ENCODE data around the gene MPST. TPM values are rescaled to one million over a fixed set of nuclear protein-coding genes. Genes with fewer than 3 reads are reported as not detected.

MPST gene
- total RNA-seq, 4 donors from 2014 or later = 128 to 498 (median 394) TPM

- H3K4me1 ChIP-seq = peaks cover 3 to 58% (median 12%) of the 10 kb centered on the region in 4 donors
- DNase-seq = peak in 2 of 3 donors; percentile 66 to 80
- peak; percentile 24 to 83 for TF ChIP-seq POLR2A (IDR thresholded peaks at IDR 0.05)
- no peak for TF ChIP-seq CTCF (IDR thresholded peaks at IDR 0.05)
- H3K27me3 ChIP-seq = no peaks in the 10 kb centered on the region
- peak overlapping the region in 2 of 4 donors; percentile 69 to 98 for H3K4me3 ChIP-seq
- peaks cover 0 to 7% (median 0%) of the 10 kb centered on the region in 3 donors for H3K36me3 ChIP-seq
- peak overlapping the region in 3 of 4 donors; percentile 94 to 99 (median 95) for H3K27ac ChIP-seq
- no peaks in the 10 kb centered on the region for H3K9me3 ChIP-seq
Measured at GRCh38 chr22:37021041-37021440, 1.5 kb downstream of the MPST start.

- TF ChIP-seq CTCF (IDR thresholded peaks at IDR 0.05) (peak; percentile 50 to 75 (median 69)), POLR2A (IDR thresholded peaks at IDR 0.05) (no peak)
- H3K36me3 ChIP-seq = peaks cover 0 to 15% (median 0%) of the 10 kb centered on the region in 3 donors
- no peaks in the 10 kb centered on the region for H3K9me3 ChIP-seq
- H3K4me3 ChIP-seq = peak overlapping the region in 1 of 4 donors; percentile 12
- peak overlapping the region in 3 of 4 donors; percentile 94 to 99 (median 95) for H3K27ac ChIP-seq
- DNase-seq = peak; percentile 56 to 84 (median 77)
- H3K4me1 ChIP-seq = peaks cover 0 to 60% (median 12%) of the 10 kb centered on the region in 4 donors
- H3K27me3 ChIP-seq = no peaks in the 10 kb centered on the region
Measured at GRCh38 chr22:37021710-37022482, 2.4 kb downstream of the MPST start.

GRCh38 chr22:37022483-37023337 lies 3.2 kb downstream of the MPST start:
- peak in 1 of 3 donors; percentile 58 for DNase-seq
- peaks cover 0 to 23% (median 0%) of the 10 kb centered on the region in 3 donors for H3K36me3 ChIP-seq
- peaks cover 0 to 60% (median 12%) of the 10 kb centered on the region in 4 donors for H3K4me1 ChIP-seq
- H3K27ac ChIP-seq = peak overlapping the region in 3 of 4 donors; percentile 94 to 99 (median 95)
- H3K4me3 ChIP-seq = peak overlapping the region in 1 of 4 donors; percentile 25
- no peaks in the 10 kb centered on the region for H3K9me3 ChIP-seq
- no peaks in the 10 kb centered on the region for H3K27me3 ChIP-seq
- TF ChIP-seq POLR2A (IDR thresholded peaks at IDR 0.05) (peak in 1 of 2 donors; percentile 25), CTCF (IDR thresholded peaks at IDR 0.05) (peak in 1 of 6 experiments; percentile 3)

GRCh38 chr22:37023743-37024338 lies 4.3 kb downstream of the MPST start:
- peak in 2 of 3 donors; percentile 93 to 94 for DNase-seq
- TF ChIP-seq POLR2A (IDR thresholded peaks at IDR 0.05) = peak; percentile 37 to 57
- peak in 1 of 6 experiments; percentile 15 for TF ChIP-seq CTCF (IDR thresholded peaks at IDR 0.05)
- Histone ChIP-seq H3K9me3 (no peaks in the 10 kb centered on the region), H3K27me3 (no peaks in the 10 kb centered on the region), H3K36me3 (peaks cover 0 to 35% (median 0%) of the 10 kb centered on the region in 3 donors), H3K4me3 (peak overlapping the region in 2 of 4 donors; percentile 55 to 57), H3K4me1 (peaks cover 0 to 58% (median 5%) of the 10 kb centered on the region in 4 donors), H3K27ac (peak overlapping the region in 3 of 4 donors; percentile 94 to 99 (median 95))
